ENCODE measurements around the gene PIEZO1.
"Not testable (repeated sequence)": the region's sequence is repeated elsewhere in the genome, so short reads cannot be mapped to it uniquely, and the experiment has no call there.

The PIEZO1 gene

DNA sequence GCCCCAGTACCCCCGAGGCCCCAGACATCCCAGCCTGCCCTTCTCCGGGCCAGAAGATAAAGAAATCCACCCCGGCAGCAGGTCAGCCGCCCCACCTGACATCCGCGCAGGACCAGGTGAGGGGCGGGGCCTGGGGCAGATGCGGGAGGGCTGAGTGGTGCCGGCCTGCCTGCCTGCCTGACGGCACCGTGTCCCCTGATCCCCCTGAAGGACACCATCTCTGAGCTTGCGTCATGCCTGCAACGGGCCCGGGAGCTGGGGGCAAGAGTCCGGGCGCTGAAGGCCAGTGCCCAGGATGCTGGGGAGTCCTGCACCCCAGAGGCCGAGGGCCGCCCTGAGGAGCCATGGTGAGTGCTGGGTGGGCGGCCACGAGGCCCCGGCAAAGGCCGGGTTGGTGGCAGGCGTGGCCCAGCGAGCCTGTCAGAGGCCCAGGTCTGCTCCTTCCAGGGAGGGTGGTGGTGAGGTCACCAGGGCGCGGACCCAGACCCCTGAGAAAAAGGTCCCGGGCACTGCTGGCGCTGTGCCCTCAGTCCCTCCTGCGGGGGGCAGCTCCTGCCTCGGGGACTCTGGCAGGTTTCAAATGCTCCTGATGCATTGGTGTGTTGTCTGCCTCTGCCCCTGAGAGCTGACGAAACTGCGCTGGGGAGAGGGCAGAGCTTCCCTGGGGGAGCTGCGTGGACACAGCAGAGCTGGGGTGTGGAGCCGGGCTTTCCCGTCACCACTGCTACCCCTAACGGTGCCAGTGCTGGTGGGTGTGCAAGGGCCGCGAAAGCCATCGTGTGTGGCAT is 19.7 kb upstream of the PIEZO1 start:
- no peak for DNase-seq (ENCODE audit: low spot score)

DNA sequence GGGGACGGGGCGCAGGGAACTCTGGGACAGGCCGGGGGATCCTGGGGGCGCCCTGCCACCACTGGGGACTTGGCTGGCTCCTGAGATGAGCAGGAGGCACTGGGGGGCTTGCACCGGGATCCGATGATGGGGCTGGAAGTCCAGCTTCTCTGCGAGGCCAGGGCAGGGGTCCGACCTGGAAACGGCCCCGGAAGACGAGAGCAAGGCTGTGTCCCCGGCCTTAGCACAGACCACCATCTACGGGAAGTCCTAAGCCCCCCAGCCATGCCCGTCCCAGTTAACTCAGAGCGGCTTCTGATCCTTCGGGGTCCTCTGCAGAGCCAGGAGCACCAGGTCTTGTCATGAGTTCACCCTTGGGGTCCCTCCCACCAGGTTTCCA is 19.1 kb upstream of the PIEZO1 start:
- DNase-seq (ENCODE audit: low spot score), result no peak

DNA sequence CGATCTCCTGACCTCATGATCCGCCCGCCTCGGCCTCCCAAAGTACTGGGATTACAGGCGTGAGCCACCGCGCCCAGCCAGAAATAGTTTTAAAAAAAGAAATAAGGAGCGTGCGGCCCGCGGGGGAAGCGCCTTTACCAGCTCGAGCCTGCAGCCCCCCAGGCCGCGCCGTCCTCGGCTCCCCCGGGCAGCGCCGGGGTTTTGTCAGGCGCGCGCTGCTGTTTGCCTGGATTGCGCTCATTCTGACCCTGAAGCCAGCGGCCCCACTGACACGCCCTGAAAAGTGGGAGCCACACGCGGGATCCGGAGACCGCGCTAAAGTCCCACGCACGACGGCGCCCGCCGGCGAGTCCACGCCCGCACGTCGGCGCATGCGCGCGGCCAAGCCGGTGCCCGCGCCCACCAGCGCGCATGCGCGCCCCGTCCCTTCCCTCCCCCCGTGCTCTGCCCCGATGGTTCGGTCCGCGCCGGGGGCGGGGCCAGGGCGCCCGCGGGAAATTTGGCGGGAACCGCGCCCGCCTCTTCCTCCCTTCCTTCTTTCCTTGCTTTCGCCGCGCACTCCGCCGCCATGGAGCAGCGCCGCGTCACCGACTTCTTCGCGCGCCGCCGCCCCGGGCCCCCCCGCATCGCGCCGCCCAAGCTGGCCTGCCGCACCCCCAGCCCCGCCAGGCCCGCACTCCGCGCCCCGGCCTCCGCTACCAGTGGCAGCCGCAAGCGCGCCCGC is 18.4 kb upstream of the PIEZO1 start, which contains the start of gene CDT1:
TSS of gene CDT1 (plus strand) at position 526 of the 724 bp plus-strand sequence. CDS start at position 569, 43 bp downstream.
- DNase-seq (ENCODE audit: low spot score), result peak; percentile 85

DNA sequence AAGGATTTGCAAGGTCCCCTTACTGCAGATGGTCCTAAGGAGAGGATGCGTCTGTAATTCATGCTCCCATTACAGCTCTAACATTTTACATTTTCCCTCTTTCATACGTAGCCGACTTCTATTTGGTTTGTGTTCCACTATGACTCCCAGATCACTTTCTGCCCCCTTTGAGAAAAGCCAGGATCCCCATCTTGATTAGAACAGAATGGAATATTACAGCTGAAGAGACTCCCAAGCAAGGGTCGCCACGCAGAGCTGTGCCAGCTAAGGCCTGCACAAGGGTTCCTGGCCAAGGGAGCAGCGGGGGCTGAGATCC is 15.2 kb upstream of the PIEZO1 start:
- no peak for DNase-seq (ENCODE audit: low spot score)

DNA sequence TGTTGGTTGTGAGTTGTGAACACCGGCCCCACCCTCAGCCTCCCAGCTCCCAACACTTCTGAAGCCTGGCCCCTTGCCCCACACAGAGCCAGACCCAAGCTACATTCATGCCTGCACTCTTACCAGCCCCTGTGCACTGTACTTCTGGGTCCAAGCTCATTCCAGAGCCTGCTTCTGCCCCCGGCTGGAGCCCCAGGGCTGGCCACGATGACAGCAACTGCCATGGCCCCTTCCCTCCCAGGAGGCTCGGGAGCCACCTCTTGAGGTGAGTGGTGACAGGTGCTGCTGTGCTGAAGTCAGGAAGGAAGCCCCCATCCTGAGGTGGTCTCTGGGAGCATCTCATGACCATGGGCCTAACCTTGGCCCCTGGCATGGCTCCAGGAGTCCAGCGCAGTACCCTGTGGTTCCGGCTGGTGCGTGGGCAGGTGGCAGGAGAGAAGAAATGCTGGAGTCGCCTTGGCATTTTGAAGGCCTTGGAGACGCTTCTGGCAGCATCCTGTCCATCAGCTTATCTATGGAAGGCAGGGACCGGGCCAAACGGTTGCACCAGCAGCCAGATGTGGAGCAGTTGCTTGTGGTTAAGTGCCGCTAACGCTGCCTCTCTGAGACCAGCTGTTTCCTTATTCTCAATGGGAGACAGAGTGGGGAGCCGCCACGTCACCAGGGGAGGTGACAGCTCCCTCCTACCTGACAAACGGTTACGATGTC is 14.7 kb upstream of the PIEZO1 start:
- no peak for DNase-seq (ENCODE audit: low spot score)

DNA sequence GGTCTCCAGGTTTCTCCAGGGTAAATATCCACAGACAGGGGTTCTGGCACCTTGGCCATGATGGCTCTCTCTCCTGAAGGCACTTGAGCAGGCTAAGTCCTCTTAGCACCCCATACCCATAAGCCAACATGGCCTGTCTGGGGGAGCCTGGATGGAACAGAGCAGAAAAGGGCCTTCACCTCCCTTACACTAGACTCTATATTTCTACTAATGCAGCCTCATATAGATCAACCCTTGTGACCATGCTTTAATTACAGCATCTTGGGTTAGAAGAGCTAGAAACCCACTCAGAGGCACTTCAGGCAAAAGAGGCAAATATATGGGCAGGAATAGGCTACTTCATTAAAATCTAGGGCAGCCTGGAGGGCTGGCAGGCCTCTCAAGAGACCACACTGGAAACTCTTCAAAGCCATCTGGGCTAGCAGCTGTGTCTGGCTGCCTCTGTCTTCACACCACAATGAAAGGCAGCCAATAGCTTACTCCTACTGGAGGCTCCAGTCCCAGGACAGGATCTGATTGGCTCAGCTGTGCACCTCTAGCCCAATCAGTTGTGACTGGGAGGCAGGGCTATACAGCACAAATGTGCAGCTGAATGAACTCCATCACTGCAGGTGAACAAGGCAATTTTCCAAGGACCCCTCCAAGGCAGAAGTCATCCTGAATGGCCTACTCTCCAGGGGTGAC is 13.9 kb upstream of the PIEZO1 start:
- DNase-seq (ENCODE audit: low spot score), result no peak

DNA sequence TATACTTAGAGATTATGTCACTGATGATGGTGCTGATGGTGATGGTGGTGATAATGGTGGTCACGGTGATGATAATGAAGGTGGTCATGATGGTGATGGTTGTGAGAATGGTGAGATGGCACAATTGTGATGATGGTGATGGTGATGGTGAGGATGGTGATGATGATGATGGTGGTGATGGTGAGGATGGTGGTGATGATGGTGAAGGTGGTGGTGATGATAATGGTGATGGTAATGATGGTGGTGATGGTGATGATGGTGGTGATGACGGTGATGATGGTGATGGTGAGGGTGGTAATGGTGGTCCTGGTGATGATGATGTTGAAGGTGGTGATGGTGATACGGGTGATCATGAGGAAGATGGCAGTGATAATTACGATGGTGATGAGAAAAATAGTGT is 13.1 kb upstream of the PIEZO1 start:
- DNase-seq (ENCODE audit: low spot score), result no peak

DNA sequence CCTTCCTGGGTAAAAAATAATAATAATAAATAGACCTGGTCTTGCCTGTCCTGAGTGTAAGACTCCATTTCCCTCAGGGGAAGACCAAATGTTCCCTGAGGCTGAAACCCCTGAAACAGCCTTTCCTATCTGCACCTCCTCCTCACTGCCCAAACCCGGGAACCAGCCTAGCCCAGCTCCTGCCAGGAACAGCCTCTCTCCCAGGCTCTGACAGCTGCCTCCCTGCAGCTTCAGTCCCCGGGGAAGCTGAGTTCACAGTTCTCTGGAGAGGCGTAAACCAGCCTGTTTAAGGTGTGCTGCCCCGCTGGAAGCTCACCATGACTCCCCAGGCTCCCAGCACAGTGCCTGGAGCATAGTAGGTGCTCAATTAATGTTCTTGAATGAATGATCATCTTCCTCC is 11.3 kb upstream of the PIEZO1 start:
- DNase-seq (ENCODE audit: low spot score), result no peak

DNA sequence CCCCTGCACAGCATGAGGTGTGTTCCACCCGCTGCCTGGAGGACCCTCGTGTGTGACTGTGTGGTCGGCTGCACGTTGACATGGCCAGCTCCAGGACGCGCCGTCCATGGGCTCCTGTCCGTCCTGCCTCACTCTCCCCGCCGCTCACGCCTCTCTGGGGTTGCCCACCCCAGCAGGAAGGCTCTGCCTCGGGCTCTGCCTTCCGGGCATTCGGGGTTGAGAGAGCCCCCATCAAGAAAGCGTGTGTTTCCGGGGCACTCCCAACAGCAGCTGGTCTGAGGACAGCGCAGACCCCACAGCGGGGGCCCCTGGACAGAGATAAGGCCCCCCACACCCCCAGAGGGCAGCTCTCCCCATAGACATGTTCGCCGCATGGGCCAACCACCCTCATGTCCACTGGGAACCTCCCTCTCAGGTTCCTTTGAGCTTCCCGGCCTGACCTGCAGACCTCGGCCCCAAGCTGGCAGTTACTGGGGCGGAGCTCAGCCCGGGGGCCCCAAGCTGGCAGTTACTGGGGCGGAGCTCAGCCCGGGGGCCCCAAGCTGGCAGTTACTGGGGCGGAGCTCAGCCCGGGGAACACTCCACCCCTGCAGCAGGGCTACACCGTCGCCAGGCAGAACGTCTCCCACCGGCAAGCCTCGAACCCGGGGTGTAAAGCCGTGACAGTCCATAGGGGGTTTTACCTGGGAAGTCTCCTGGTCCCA is 8.4 kb upstream of the PIEZO1 start:
- no peak for DNase-seq (ENCODE audit: low spot score)

DNA sequence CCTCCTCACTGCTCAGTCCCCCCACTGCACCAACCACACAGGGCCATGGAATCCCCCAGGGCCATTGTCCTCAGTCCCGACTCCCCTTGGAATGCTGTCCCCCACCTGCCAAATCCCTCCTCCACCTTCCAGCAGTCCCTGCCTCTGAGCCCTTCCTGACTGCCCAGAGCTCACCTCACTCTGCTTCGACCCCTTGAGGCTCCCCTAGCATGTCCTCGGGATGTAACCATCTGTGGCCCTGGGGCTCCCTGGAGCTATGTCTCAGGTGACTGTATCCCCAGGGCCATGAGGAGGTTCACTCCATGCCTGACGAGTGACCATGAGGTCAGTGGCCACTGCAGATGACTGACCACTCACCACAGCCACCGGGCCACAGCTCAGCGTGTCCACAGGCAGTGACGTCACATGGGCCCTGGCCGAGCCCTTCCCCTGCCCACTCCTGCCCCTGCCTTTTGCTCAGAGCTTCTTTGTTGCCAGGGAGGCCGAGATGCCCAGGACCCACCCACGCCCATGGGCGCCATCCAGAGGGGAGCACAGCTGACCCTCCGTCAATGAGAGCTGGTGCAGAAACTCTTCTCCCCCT is 7.7 kb upstream of the PIEZO1 start:
- no peak for DNase-seq (ENCODE audit: low spot score)

DNA sequence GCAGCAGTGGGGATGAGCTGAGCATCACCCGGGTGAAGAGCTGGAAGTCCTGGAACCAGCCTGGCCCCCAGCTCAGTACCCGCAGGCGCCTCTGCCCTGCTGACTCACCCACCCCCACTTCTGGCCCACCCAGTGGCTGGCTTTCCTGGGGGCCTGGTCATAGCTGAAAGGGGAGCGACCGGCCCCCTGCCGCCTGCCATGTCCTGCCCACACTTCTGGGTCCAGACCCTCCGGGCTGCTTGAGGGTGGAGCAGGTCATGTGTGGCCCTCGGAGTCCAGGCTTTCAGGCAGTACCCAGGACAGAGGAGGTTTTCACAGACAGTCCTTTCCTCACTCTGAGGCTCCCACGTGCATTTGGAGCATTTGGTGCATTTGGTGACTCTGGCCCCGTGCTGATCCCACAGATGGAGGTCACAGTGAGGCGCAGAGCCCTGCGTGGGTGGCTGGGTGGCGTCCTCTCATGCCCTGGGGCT is 7.1 kb upstream of the PIEZO1 start:
- no peak for DNase-seq (ENCODE audit: low spot score)

DNA sequence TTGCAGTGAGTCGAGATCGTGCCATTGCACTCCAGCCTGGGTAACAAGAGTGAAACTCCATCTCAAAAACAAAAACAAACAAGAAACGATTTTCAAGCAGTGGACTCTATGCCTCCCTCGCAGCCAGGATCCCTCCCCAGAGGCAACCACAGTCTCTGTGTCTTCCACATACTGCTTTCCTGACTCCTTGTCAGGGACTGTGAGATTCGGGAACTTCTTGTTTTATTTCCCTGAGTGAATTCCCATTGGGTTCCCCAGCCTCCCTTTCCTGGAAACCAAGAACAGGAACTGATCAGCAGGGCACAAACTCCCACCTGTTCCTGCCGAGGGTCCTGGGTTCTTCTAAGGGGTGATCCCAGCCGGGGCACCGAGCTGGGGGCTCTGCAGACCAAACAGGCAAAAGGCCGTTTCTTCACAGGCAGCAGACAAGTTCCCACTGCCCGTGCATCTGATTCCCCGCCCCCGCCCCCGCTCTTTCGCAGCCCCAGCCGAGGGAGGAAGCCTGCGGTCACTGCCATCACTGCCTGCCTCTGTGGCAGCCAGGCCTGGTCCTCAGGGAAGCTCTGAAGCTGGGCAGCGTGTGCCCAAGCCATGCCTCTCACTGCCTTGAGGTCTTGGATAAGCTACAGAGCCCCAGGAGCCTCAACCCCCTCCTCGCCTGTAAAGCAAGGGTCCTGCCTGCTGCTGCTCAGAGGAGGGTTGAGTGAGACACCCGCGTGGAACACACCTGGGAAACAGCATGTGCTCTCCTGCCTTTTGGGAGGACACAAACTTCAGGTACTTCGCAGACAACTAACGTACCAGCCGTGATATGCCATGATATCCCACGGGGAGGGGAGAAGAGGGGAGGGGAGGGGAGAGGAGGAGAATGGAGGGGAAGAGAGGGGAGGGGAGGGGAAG is 5.5 kb upstream of the PIEZO1 start:
- DNase-seq (ENCODE audit: low spot score), result no peak

DNA sequence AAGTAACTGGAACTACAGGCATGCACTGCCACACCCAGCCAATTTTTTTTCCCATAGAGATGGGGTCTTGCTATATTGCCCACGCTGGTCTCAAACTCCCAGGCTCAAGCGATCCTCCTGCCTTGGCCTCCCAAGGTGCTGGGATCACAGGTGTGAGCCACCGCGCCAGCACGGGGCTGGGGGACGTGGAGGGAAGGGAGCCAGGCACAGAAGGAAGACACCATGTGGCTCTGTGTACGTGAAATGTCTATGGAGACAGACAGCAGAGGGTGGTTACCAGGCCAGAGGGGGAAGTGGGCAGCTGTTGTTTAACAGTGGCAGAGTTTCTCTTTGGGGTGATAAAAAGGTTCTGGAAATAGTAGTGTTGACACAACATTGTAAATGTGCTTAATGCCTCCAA is 4.6 kb upstream of the PIEZO1 start:
- no peak for DNase-seq (ENCODE audit: low spot score)

DNA sequence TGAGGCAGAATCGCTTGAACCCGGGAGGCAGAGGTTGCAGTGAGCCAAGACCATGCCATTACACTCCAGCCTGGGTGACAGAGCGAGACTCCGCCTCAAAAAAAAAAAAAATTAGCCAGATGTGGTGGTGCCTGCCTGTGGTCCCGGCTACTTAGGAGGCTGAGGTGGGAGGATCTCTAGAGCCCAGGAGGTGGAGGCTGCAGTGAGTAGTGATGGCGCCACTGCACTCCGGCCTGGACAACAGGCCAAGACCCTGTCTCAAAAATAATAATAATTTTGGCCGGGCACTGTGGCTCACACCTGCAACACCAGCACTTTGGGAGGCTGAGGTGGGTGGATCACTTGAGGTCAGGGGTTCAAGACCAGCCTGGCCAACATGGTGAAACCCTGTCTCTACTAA is 3.7 kb upstream of the PIEZO1 start:
- DNase-seq (ENCODE audit: low spot score), result not testable (repeated sequence)

DNA sequence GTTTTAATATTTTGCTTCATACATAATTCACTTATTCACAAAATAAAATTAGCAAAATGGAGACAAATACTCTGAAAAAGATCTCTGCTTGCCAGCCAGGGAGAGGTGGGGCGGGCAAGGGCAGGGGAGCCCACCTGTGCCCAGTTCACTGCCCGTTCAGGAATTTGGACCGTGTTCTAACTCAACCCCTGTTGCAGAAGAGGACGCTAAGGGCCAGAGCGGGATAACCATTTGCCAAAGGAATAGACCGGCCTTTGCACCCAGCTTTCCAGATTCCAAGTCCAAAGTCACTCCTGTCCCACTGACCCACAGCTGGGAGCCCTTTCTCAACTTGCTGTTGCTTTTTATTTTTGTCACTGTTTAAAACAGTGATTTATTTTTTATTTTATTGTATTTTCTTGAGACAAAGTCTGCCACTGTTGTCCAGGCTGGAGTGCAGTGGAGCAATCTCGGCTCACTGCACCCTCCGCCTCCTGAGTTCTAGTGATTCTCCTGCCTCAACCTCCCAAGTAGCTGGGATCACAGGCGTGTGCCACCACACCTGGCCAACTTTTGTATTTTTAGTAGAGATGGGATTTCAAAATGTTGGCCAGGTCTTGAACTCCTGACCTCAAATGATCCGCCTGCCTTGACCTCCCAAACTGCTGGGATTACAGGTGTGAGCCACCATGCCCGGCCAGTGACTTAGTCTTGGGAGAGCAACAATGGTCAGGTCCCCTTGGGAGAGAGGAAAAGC is 2.7 kb upstream of the PIEZO1 start:
- DNase-seq (ENCODE audit: low spot score), result no peak

DNA sequence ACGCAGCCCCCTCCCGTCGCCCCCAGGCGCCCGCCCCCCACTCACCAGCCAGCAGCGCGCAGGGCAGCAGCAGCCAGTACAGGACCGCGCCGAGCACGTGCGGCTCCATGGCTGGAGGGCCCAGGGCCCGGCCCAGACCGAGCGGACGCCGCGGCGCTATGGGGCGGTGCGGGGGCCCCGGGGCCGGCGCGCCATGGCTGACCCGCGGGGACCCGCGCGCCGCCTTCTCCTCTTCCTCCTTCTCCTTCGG is 239 bp downstream of the PIEZO1 start:
- no peak for DNase-seq (ENCODE audit: low spot score)

DNA sequence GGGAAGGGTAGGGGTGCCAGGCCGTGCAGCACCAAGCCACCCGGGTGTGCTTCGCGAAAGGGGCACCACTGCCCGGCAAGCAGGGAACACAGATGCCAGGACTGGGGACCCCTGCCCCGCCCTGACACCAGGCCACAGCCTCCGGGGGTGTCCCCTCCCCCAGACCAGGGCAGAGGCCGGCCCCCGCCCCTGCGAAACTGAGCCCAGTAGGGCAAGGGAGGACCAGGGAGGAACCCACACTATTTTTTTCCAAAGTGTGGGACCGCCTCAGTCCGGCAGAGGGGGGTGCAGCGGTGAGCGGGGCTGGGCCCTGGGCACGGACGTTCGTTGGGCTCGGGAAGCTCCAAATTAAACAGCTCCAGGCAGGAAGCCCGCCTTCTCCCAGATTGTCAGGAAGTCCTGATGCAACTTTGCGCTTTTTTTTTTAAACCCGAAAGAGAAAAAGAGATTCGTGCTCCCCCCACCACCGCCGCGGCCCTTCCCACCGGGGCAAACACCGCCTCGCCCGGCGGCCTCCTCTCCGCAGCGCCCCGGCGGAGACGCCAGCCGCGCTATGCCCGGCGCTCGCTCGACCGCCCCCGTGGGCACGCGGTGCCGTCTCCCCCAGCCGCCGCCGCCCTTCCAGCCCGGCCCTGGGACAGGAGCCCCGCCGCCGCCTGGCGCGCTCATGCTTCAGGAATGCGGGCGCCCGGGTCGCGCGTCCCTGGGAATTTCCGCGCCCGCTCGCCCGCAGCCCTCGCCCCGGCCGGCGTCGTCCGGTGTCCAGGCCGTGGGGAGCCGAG is 755 bp downstream of the PIEZO1 start:
- no peak for DNase-seq (ENCODE audit: low spot score)

DNA sequence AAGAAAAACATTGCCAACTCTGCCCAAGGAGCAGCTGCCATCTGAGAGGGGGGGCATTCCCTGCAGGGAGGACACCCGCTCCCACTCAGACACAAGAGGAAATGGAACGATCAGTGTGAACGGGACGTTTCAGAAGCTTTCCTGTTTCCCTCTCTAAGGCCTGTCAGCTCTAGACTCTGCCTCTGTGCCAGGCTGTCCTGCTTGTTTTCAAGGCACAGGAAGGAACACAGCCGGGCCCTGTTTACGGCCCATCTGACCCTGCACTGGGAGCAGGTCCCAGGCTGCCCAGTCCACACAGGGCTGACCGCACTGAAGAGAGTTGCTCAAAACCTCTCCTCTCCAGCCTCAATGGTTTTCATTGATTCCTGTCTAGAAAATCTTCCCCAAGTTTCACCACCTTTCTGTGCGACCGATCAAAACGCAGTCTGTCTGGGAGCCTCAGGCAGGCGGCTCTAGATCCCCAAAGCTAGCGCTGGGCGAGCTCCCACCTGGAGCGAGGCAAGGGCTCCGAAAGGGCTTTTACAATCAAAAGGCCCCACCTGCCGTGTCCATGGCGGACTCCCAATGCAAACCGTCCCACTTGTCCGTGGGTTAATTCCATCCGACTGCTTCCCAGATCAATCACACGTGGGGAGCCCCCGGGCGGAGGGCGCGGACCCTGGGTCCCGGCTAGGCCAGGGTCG is 1.5 kb downstream of the PIEZO1 start:
- no peak for DNase-seq (ENCODE audit: low spot score)

Data from SK-N-DZ (cell line).